Lung (tissue), 12 donors: ENCODE results near the gene ASIC1. TPM values are rescaled to one million over a fixed set of nuclear protein-coding genes. Genes with fewer than 3 reads are reported as not detected.

ENCODE experiments used
- ATAC-seq: fragments of 200-7000 bp; cut with Tn5 transposase; one replicate; pipeline ENCODE4 v1.9.1; 2020; ENCODE audit warnings: moderate number of reproducible peaks; ENCODE audit not compliant: insufficient read depth, low FRiP score
- DNase-seq, 3 donors: peaks; one replicate each; pipeline ENCODE4 v3.0.0-alpha.2; 2013 to 2017
- H3K27ac ChIP-seq, 2 donors: one replicate each; pipeline ENCODE4 v1.5.1; 2013; ENCODE audit warnings: mild to moderate bottlenecking in 2 of 2, moderate library complexity in 2 of 2, control low read depth in 1 of 2, inconsistent platforms in 1 of 2, low read depth in 1 of 2, low read length in 1 of 2
- H3K27me3 ChIP-seq, 3 donors: one replicate each; pipeline ENCODE4 v1.5.1; 2013; ENCODE audit warnings: low read length in 2 of 3; ENCODE audit not compliant: control insufficient read depth in 3 of 3, insufficient read depth in 3 of 3
- H3K36me3 ChIP-seq, 4 donors: one replicate each; pipeline ENCODE4 v1.5.1; 2013; ENCODE audit warnings: low read length in 4 of 4, mild to moderate bottlenecking in 1 of 4, moderate library complexity in 1 of 4; ENCODE audit not compliant: control insufficient read depth in 4 of 4, insufficient read depth in 4 of 4
- H3K4me1 ChIP-seq, 5 donors: one replicate each; pipeline ENCODE4 v1.5.1; 2013; ENCODE audit warnings: low read length in 5 of 5, mild to moderate bottlenecking in 2 of 5, moderate library complexity in 1 of 5; ENCODE audit not compliant: control insufficient read depth in 5 of 5, insufficient read depth in 5 of 5
- H3K4me3 ChIP-seq: one replicate; pipeline ENCODE4 v1.5.1; 2013; ENCODE audit warnings: mild to moderate bottlenecking, control low read depth, moderate library complexity
- H3K9ac ChIP-seq, 2 donors: one replicate each; pipeline ENCODE4 v1.5.1; 2013; ENCODE audit warnings: low read length in 2 of 2, control low read depth in 1 of 2; ENCODE audit not compliant: insufficient read depth in 1 of 2
- H3K9me3 ChIP-seq, 4 donors: one replicate each; pipeline ENCODE4 v1.5.1; 2013; ENCODE audit warnings: low read length in 3 of 4, mild to moderate bottlenecking in 1 of 4, moderate library complexity in 1 of 4; ENCODE audit not compliant: control insufficient read depth in 4 of 4, insufficient read depth in 3 of 4
- CTCF ChIP-seq: IDR thresholded peaks from 2 replicates; pipeline ENCODE4 v1.5.1; 2012; ENCODE audit warnings: mild to moderate bottlenecking; ENCODE audit errors: control extremely low read depth, extremely low read depth
- WGBS, 2 donors: extraction: QIAGEN DNeasy Blood & Tissue Kit; methylation state at CpG; one replicate each; pipeline ENCODE4 v1.1.7; 2013; 5-methylcytosine and 5-hydroxymethylcytosine counted together
- polyA plus RNA-seq, 2 donors: library from polyadenylated mRNA; stranded (reverse); fragments of 200-250 nt; gene quantifications; one replicate each; pipeline ENCODE4 v1.2.1, GENCODE V29; 2013
- total RNA-seq, 2 donors: library from RNA; depleted of rRNA in 1 of 2; stranded (reverse); fragments of >200 nt in 1 of 2; gene quantifications; one replicate each; pipeline ENCODE4 v1.2.1, GENCODE V29; 2014 to 2021
- donor health status: control.
- donor health status: control.
- donor health status: Bipolar disorder and iron deficiency.
- donor health status: healthy.
- donor health status: DM: yes; HTN: yes; CAD: no.

Gene ASIC1
- total and polyA plus RNA-seq, 4 donors = 0.41 to 2.0 (median 1.3) TPM

GRCh38 chr12:50060120-50060468, 2.7 kb downstream of the ASIC1 start:
- peaks cover 0 to 6% (median 1%) of the 10 kb centered on the region in 4 donors for H3K36me3 ChIP-seq
- ATAC-seq (no peak), DNase-seq (no peak)
- WGBS, 2 donors = 65 to 67% methylated on average over 4 of the region's 4 CpGs
- TF ChIP-seq CTCF = no peak
- H3K27ac ChIP-seq = no peak overlapping the region
- peaks cover 0 to 12% (median 6%) of the 10 kb centered on the region in 3 donors for H3K27me3 ChIP-seq
- H3K9ac ChIP-seq = no peak overlapping the region
- no peak overlapping the region for H3K4me3 ChIP-seq
- H3K9me3 ChIP-seq = no peaks in the 10 kb centered on the region
- peaks cover 0 to 11% (median 5%) of the 10 kb centered on the region in 5 donors for H3K4me1 ChIP-seq

GRCh38 chr12:50061171-50061570, 3.8 kb downstream of the ASIC1 start:
- WGBS, 2 donors = 81 to 92% methylated on average over 2 of the region's 2 CpGs
- DNase-seq (no peak), ATAC-seq (no peak)
- H3K4me3 ChIP-seq = no peak overlapping the region
- peaks cover 0 to 10% (median 5%) of the 10 kb centered on the region in 5 donors for H3K4me1 ChIP-seq
- no peaks in the 10 kb centered on the region for H3K9me3 ChIP-seq
- no peak overlapping the region for H3K27ac ChIP-seq
- no peak overlapping the region for H3K9ac ChIP-seq
- H3K36me3 ChIP-seq = peaks cover 0 to 6% (median 1%) of the 10 kb centered on the region in 4 donors
- TF ChIP-seq CTCF = no peak
- peaks cover 0 to 10% (median 3%) of the 10 kb centered on the region in 3 donors for H3K27me3 ChIP-seq

- Histone ChIP-seq H3K36me3 (peaks cover 0 to 6% (median 1%) of the 10 kb centered on the region in 4 donors), H3K4me1 (peaks cover 0 to 1% (median 0%) of the 10 kb centered on the region in 5 donors), H3K4me3 (no peak overlapping the region), H3K9me3 (no peaks in the 10 kb centered on the region), H3K27ac (no peak overlapping the region), H3K9ac (no peak overlapping the region), H3K27me3 (peaks cover 0 to under 1% (median 0%) of the 10 kb centered on the region in 3 donors)
- ATAC-seq (no peak), DNase-seq (no peak)
- no peak for TF ChIP-seq CTCF
- WGBS, 2 donors = 47 to 63% methylated on average over 6 of the region's 6 CpGs
These were observed 4.7 kb downstream of the ASIC1 start for GRCh38 chr12:50061946-50062686.
